Activated naive CD8-positive, alpha-beta T cell treated with anti-CD3 and anti-CD28 coated beads, Interleukin-2, amount 10 ng/mL, durations not matched to agents 7 days and 5 days (primary cell): ENCODE results near the gene PRRX2. TPM values are rescaled to one million over a fixed set of nuclear protein-coding genes. Genes with fewer than 3 reads are reported as not detected.
"Not testable (repeated sequence)": the region's sequence is repeated elsewhere in the genome, so short reads cannot be mapped to it uniquely, and the experiment has no call there.

Source experiments
- ATAC-seq: fragments of 150-1000 bp; cut with Tn5 transposase; one replicate; pipeline ENCODE4 v1.10.0; 2021; ENCODE audit warnings: low read depth, moderate library complexity
- POLR2A ChIA-PET: fragments of 350-600 bp; sonication (Branson Sonifier 250); formaldehyde crosslinking; loops from one replicate; lab custom pipeline; 2021; ENCODE audit warnings: antibody characterized with exemption; lab: Charles Lee
- DNase-seq: peaks from one replicate; pipeline ENCODE4 v3.0.0; 2021
- H3K27ac Mint-ChIP-seq: one replicate; pipeline ENCODE4 v1.8.0; 2022; ENCODE audit warnings: mild to moderate bottlenecking, mixed read lengths
- H3K27me3 Mint-ChIP-seq: one replicate; pipeline ENCODE4 v1.8.0; 2022; ENCODE audit warnings: mild to moderate bottlenecking, moderate library complexity, mixed read lengths
- H3K36me3 Mint-ChIP-seq: one replicate; pipeline ENCODE4 v1.8.0; 2021; ENCODE audit warnings: mild to moderate bottlenecking, mixed read lengths
- H3K4me1 Mint-ChIP-seq: one replicate; pipeline ENCODE4 v1.8.0; 2021; ENCODE audit warnings: mixed read lengths
- H3K4me3 Mint-ChIP-seq: one replicate; pipeline ENCODE4 v1.8.0; 2022; ENCODE audit warnings: mild to moderate bottlenecking, moderate library complexity, mixed read lengths
- H3K9me3 Mint-ChIP-seq: one replicate; pipeline ENCODE4 v1.8.0; 2021; ENCODE audit warnings: mixed read lengths
- total RNA-seq, 2 experiments: library from RNA; stranded (reverse); gene quantifications; one replicate each; pipeline ENCODE4 v1.2.3, GENCODE V29; 2021

PRRX2 gene
- total RNA-seq, 2 experiments from 2014 or later = not detected

DNA sequence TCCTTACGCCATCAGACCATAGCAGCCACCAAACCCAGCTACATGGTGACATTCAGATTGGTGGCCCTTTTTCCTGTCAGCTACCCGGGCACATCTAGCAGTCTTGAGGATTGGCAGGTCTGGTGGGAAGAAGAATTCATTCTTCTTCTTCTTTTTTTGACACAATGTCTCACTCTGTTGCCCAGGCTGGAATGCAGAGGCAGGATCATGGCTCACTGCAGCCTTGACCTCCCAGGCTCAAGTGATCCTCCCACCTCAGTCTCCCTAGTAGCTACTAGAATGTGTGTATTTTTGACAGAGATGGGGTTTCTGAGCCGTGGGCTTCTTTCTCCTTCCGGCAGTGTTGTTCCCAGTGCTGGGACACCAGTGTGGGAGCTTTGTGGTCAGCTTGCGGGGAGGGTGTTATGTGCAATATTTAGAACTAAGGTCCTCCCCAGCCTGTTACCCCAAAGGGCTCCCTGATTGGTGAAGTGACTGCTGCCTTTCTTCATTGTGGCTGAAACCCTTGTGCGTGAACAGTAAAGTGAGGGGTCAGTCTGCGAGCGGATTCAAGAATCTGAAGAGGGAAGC, 36.1 kb upstream of the PRRX2 start:
- DNase-seq (no peak), ATAC-seq (no peak)
- H3K27me3 Mint-ChIP-seq = no peaks in the 10 kb centered on the region
- peak overlapping the region; percentile 49 for H3K27ac Mint-ChIP-seq
- peaks cover 6% of the 10 kb centered on the region for H3K36me3 Mint-ChIP-seq
- POLR2A ChIA-PET = interaction anchor here (0.9 kb wide), 1 partner anchor 8 kb away, joined by 3 read pairs; no protein-coding TSS in a partner anchor
- H3K4me3 Mint-ChIP-seq = no peak overlapping the region
- no peaks in the 10 kb centered on the region for H3K9me3 Mint-ChIP-seq
- H3K4me1 Mint-ChIP-seq = peaks cover 26% of the 10 kb centered on the region

DNA sequence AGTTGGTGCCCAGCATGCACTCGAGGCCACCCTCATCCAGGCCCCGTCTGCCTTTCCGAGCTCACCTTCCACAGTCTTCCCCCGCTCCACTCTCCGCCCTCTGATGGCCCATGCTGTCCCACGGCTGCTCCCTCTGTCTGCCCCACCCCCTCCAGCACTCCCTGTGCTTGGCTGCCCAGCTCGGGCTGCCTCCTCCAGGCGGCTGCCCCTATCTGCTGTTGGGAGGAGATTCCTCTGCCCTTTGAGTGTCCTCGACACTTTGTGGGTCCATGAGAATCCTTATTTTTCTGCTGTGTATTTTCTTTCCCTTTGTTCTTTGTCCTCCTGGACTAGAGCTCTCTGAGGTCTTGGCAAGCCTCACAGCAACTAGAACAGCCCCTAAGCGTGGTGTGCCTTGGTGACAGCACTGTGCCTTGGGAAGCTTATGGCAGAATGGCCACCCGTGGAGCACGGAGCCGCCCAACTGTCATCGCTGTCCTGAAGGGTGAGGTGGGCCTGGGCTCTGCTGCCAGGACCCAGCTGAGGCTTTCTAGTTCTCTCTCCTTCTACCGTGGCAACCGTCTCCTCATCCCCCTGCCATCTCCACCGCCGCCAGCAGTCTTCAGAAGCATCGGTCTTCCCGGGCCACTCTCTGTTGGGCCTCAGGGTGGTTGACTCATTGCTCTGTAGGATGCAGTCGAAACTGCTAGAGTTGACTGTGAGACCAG, 34.3 kb upstream of the PRRX2 start:
- Mint-ChIP-seq H3K9me3 (no peaks in the 10 kb centered on the region), H3K36me3 (peaks cover 6% of the 10 kb centered on the region), H3K4me1 (peaks cover 15% of the 10 kb centered on the region), H3K27ac (peak overlapping the region; percentile 71), H3K4me3 (no peak overlapping the region), H3K27me3 (no peaks in the 10 kb centered on the region)
- POLR2A ChIA-PET = interaction anchor here (1.1 kb wide), 1 partner anchor 10 kb away, joined by 4 read pairs; no protein-coding TSS in a partner anchor
- no peak for DNase-seq
- ATAC-seq = no peak

DNA sequence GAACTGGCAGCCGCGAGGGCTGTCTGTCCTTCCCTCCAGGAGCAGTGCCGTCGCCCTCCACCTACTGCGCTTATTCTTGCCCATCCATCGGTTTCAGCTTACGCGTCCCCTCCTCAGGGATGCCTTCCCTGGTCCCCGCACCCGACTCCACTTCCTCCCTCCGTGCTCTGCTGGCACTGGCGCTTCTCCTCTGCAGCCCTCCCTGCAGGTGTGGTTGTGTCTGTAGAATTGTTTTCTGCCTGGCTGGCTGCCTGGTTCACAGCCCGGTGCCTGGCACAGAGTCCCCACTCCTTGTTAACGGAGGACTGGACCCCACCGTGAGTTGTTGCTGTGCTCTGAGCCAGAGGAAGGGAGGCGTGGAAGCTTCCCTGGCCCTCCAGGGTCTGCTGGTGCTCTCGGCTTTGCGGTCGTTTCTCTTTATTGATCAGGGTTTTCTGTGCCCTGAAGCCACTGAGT, 33.7 kb upstream of the PRRX2 start:
- Mint-ChIP-seq H3K9me3 (no peaks in the 10 kb centered on the region), H3K4me1 (peaks cover 15% of the 10 kb centered on the region), H3K27ac (no peak overlapping the region), H3K27me3 (no peaks in the 10 kb centered on the region), H3K4me3 (no peak overlapping the region), H3K36me3 (peaks cover 6% of the 10 kb centered on the region)
- no peak for DNase-seq
- ATAC-seq = no peak
- POLR2A ChIA-PET = no interaction called here

DNA sequence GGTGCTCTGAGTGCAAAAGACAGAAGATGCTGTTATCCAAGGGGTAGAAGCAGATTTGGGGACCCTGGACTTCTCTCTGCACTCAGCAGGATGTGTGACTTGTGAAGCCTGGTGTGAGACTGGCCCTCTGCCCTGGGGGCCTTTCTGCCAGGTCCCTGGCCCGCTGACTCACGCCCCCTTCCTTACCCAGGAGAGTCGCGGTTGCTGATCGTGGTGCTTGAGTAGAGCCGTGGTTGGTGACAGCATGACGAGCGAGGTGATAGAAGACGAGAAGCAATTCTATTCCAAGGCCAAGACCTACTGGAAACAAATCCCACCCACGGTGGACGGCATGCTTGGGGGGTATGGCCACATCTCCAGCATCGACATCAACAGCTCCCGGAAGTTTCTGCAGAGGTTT, 33.0 kb upstream of the PRRX2 start:
- Mint-ChIP-seq H3K27me3 (no peaks in the 10 kb centered on the region), H3K9me3 (no peaks in the 10 kb centered on the region), H3K4me3 (no peak overlapping the region), H3K4me1 (peaks cover 9% of the 10 kb centered on the region), H3K36me3 (peaks cover 3% of the 10 kb centered on the region), H3K27ac (no peak overlapping the region)
- DNase-seq (no peak), ATAC-seq (no peak)
- POLR2A ChIA-PET = no interaction called here

DNA sequence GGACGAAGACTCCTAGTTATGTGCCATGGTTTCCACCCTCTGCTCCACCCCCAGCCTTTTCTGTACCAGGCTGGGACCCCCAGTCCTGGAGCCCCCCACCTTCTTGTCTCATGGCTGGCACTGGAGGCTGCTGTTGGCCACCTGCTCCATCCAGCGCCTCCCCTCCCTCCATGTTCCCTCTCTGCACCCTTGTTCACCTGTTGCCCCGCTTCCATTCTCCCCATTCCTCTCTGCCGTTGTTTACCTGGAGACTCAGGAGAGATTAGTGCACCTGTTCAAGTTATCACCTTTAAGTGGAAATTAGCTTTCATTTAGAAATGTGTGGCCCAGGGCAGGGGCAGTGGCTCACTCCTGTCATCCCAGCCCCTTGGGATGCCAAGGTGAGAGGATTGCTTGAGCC, 32.2 kb upstream of the PRRX2 start:
- POLR2A ChIA-PET = no interaction called here
- H3K27ac Mint-ChIP-seq = no peak overlapping the region

DNA sequence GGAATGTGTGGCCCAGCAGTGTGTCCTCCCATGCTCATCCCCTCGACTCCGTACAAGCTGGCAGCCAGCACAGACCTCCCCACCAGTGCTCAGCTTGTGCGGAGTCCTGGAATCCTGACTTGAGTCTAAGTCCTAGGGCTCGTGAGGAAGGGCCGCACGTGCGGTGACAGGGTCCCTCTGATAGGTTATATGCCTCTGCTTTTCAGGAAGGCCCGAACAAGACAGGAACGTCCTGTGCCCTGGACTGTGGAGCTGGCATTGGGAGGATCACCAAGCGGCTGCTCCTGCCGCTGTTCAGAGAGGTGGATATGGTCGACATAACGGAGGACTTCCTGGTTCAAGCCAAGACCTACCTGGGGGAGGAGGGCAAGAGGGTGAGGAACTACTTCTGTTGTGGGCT, 31.6 kb upstream of the PRRX2 start:
- no peak overlapping the region for H3K27ac Mint-ChIP-seq
- no peaks in the 10 kb centered on the region for H3K27me3 Mint-ChIP-seq
- peaks cover under 1% of the 10 kb centered on the region for H3K4me1 Mint-ChIP-seq
- H3K4me3 Mint-ChIP-seq = no peak overlapping the region
- ATAC-seq (no peak), DNase-seq (no peak)
- no peaks in the 10 kb centered on the region for H3K9me3 Mint-ChIP-seq
- peaks cover 7% of the 10 kb centered on the region for H3K36me3 Mint-ChIP-seq
- POLR2A ChIA-PET = no interaction called here

More for the DNA sequence above, 32.2 kb upstream of the PRRX2 start:
- no peak for DNase-seq
- no peaks in the 10 kb centered on the region for H3K27me3 Mint-ChIP-seq
- H3K9me3 Mint-ChIP-seq = no peaks in the 10 kb centered on the region
- peaks cover 5% of the 10 kb centered on the region for H3K4me1 Mint-ChIP-seq
- no peak overlapping the region for H3K4me3 Mint-ChIP-seq
- peaks cover 4% of the 10 kb centered on the region for H3K36me3 Mint-ChIP-seq
- no peak for ATAC-seq

DNA sequence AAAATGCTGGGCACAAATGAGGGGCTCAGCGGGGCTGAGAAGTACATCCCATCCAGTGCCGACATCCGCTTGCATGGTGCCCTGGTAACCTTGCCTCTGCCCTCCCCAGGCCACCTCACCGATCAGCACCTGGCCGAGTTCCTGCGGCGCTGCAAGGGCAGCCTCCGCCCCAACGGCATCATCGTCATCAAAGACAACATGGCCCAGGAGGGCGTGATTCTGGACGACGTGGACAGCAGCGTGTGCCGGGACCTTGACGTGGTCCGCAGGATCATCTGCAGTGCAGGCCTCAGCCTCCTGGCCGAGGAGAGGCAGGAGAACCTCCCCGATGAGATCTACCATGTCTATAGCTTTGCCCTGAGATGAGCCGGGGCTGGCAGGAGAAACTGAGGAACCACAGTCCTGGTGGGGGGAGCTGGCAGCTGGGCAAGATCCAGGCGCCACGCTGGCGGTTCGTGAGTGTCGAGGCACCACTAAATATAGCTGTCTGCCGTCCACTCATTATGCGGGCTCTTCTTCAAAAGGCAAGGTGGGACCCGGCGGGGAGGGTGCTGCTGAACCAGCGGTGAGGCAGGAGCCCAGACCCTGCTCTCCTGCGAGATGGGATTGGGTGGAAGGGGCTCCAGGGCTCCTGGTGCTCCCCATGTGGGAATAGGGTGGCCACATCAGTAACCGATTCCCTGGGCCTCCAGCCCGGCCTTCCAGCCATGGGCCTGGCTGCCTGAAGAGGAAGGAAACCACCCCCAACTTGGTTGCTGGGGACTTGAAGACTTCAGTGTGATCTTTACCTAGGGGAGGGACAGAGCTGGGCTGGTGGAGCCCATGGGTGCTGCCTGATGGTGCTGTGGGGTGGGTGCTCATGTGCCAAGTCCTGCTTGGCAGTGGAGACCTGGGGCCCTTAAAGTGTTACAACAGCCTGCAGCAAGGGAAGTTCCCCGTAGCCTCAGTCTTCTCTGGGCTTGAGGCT, 30.1 kb upstream of the PRRX2 start:
- Mint-ChIP-seq H3K4me1 (peaks cover under 1% of the 10 kb centered on the region), H3K27me3 (no peaks in the 10 kb centered on the region), H3K9me3 (no peaks in the 10 kb centered on the region), H3K27ac (no peak overlapping the region), H3K36me3 (peaks cover 7% of the 10 kb centered on the region), H3K4me3 (no peak overlapping the region)
- DNase-seq (no peak), ATAC-seq (no peak)
- POLR2A ChIA-PET = interaction anchor here (0.6 kb wide), 1 partner anchor 588 kb away, joined by 3 read pairs; no protein-coding TSS in a partner anchor

DNA sequence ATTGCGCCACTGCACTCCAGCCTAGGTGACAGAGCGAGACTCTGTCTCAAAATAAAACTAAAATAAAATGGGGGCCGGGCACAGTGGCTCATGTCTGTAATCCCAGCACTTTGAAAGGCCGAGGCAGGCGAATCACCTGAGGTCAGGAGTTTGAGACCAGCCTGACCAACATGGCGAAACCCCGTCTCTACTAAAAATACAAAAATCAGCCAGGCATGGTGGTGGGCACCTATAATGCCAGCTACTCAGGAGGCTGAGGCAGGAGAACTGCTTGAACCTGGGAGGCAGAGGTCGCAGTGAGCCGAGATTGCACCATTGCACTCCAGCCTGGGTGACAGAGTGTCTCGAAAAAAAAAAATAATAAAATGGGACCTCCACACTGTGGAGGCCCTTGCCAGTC, 29.1 kb upstream of the PRRX2 start:
- H3K36me3 Mint-ChIP-seq, H3K9me3 Mint-ChIP-seq, H3K27ac Mint-ChIP-seq, POLR2A ChIA-PET, H3K27me3 Mint-ChIP-seq, DNase-seq, H3K4me3 Mint-ChIP-seq, H3K4me1 Mint-ChIP-seq, ATAC-seq: not testable (repeated sequence)

DNA sequence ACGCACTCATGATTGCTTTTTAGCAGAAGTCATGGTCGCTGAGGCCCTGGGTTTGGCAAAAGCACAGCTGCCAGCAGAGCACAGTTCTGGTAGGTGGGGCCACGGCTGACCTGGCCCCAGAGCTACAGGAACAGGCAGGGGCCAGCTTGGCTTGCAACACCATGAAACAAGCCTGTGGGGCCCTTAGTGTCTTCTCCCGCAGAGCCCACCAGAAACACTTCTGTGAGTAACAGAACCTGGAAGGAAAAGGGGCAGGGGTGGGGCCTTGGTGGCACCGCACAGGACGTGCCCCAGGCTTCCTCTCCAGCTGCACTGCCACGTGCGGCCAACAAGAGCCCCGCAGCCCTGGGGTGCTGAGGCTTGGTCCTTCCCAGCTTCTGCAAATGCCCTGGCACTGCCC, 28.3 kb upstream of the PRRX2 start:
- no peak for DNase-seq
- POLR2A ChIA-PET = interaction anchor here (1.6 to 4.0 kb wide), 2 partner anchors 8 to 11 kb away, joined by 3 to 17 read pairs; partner anchors contain the start of gene NTMT1
- H3K27me3 Mint-ChIP-seq = no peaks in the 10 kb centered on the region
- H3K4me1 Mint-ChIP-seq = peaks cover 10% of the 10 kb centered on the region
- peaks cover 5% of the 10 kb centered on the region for H3K36me3 Mint-ChIP-seq
- no peak for ATAC-seq
- no peak overlapping the region for H3K4me3 Mint-ChIP-seq
- no peaks in the 10 kb centered on the region for H3K9me3 Mint-ChIP-seq
- H3K27ac Mint-ChIP-seq = no peak overlapping the region

DNA sequence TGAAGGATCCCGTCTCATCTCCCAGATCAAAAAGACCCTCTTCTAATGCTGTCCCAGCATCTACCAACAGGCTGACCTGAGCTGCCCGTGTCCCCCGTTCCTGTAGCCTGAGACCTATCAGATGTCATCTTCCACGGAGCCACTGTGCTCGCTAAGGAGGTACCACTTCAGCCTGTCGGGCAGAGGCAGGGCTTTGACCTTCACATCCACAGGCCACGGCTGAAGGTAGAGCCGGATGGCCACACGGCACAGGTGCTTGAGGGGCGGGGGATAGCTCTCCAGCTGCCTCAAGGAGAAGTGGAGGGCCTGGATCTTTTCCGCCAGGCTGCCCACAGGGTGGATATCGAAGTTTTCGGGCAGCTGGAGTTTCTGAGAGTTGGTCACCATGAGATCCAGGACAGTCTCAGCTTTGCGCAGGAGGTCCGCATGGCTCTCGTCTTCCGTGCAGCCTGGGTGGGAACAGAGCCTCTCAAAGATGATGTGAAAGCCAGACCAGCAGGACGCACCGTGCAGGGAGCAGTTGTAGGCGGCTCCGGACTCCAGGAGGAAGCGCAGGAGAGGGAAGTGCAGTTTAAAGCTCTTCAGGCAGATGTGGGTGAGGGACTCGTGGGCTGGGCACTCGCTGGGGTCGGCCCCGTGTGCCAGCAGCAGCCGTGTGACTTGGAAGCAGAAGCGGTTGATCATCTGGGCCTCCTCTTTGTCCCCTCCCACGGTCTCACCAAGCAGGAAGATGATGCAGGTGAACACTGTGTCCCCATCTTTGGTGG, 27.6 kb upstream of the PRRX2 start:
- POLR2A ChIA-PET = interaction anchor here (1.6 to 4.0 kb wide), 2 partner anchors 9 to 11 kb away, joined by 3 to 17 read pairs; partner anchors contain the start of gene NTMT1
- Mint-ChIP-seq H3K27me3 (no peaks in the 10 kb centered on the region), H3K4me3 (no peak overlapping the region), H3K27ac (peak overlapping the region; percentile 50), H3K36me3 (peaks cover 5% of the 10 kb centered on the region), H3K9me3 (no peaks in the 10 kb centered on the region), H3K4me1 (peaks cover 12% of the 10 kb centered on the region)
- ATAC-seq (no peak), DNase-seq (no peak)

DNA sequence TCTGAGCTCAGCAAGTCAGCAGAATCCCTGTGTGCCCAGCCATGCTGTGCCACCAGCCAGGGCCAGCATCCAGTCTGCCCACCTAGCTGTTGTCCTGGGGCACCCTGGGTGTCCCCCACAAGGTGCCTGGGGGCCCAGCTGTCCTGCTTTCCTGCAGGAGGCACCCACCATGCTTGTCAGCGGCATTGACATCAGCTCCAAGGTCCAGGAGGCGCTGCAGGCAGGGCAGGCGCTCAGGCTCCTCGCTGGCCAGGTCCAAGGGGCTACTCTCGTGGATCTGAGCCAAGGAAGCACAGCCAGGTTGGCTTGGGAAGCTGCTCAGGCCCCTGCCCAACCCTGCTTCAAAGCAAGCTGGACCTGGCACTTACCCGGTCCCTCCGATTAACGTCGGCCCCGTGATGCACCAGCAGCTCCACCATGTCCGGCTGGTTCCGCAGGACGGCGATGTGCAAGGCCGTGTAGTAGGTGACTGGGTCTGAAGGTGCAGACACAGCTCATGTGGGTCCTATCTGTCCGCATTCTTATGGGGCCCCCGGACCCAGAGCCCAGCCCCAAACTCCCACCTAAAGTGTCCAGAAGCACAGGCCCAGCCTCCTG, 26.3 kb upstream of the PRRX2 start:
- H3K36me3 Mint-ChIP-seq = peaks cover 5% of the 10 kb centered on the region
- DNase-seq (no peak), ATAC-seq (no peak)
- peaks cover 12% of the 10 kb centered on the region for H3K4me1 Mint-ChIP-seq
- no peaks in the 10 kb centered on the region for H3K9me3 Mint-ChIP-seq
- H3K4me3 Mint-ChIP-seq = no peak overlapping the region
- POLR2A ChIA-PET = interaction anchor here (0.6 to 4.0 kb wide), 2 partner anchors 13 to 145 kb away, joined by 4 to 17 read pairs; partner anchors contain the start of gene NTMT1
- H3K27ac Mint-ChIP-seq = no peak overlapping the region
- no peaks in the 10 kb centered on the region for H3K27me3 Mint-ChIP-seq

DNA sequence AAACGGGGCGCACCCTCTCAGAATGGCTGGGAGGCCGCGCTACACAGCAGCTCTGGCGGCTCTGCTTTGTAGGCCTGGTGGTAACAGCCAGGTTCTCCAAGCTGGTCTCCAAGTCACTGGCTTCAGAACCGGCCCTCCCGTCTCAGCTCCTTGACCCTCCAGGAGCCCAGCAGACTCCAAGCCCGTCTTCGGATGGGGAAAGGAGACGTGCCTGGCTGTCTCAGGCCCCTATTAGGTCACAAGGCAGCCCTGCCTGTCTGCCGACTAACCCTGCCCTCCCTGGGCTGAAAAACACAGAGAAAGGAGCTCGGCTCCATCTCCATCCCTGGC, 25.7 kb upstream of the PRRX2 start:
- DNase-seq (no peak), ATAC-seq (no peak)
- peaks cover 12% of the 10 kb centered on the region for H3K4me1 Mint-ChIP-seq
- POLR2A ChIA-PET = interaction anchor here (0.6 to 4.0 kb wide), 2 partner anchors 13 to 145 kb away, joined by 4 to 17 read pairs; partner anchors contain the start of gene NTMT1
- H3K27ac Mint-ChIP-seq = peak overlapping the region; percentile 30
- H3K9me3 Mint-ChIP-seq = no peaks in the 10 kb centered on the region
- peak overlapping the region; percentile 87 for H3K4me3 Mint-ChIP-seq
- H3K36me3 Mint-ChIP-seq = peaks cover 5% of the 10 kb centered on the region
- no peaks in the 10 kb centered on the region for H3K27me3 Mint-ChIP-seq
